Tibial nerve (tissue), 4 donors: ENCODE results near the gene MLYCD. TPM values are rescaled to one million over a fixed set of nuclear protein-coding genes. Genes with fewer than 3 reads are reported as not detected.

ENCODE experiments used
- DNase-seq, 2 donors: peaks; one replicate each; pipeline ENCODE4 v3.0.0-alpha.2; 2019; ENCODE audit warnings: low spot score in 2 of 2
- H3K27ac ChIP-seq, 4 donors: fragments of 200-600 bp; sonication (generic) in 3 of 4; one replicate each; pipeline ENCODE4 v1.5.1; 2017 to 2019; ENCODE audit warnings: mild to moderate bottlenecking in 1 of 4
- H3K27me3 ChIP-seq, 2 donors: fragments of 200-600 bp; sonication (generic) in 1 of 2; one replicate each; pipeline versions ENCODE4 v1.5.1 to v1.6.0; 2017 to 2019
- H3K36me3 ChIP-seq, 3 donors: fragments of 200-600 bp; sonication (generic); one replicate each; pipeline ENCODE4 v1.5.1; 2018 to 2019
- H3K4me1 ChIP-seq, 4 donors: fragments of 200-600 bp; sonication (generic) in 3 of 4; one replicate each; pipeline ENCODE4 v1.5.1; 2017 to 2019
- H3K4me3 ChIP-seq, 4 donors: fragments of 200-600 bp; sonication (generic) in 3 of 4; one replicate each; pipeline ENCODE4 v1.5.1; 2017 to 2019; ENCODE audit warnings: mild to moderate bottlenecking in 1 of 4, moderate library complexity in 1 of 4
- H3K9me3 ChIP-seq, 4 donors: fragments of 200-600 bp; sonication (generic) in 3 of 4; one replicate each; pipeline ENCODE4 v1.5.1; 2017 to 2019
- CTCF ChIP-seq, 5 experiments: fragments of 200-600 bp in 3 of 5; fragments of 450-650 bp in 2 of 5; sonication (generic) in 3 of 5; IDR thresholded peaks; one replicate each; pipeline ENCODE4 v1.5.1; 2016 to 2019; ENCODE audit warnings: antibody characterized with exemption in 5 of 5, mild to moderate bottlenecking in 3 of 5, moderate library complexity in 2 of 5
- EP300 ChIP-seq, 2 donors: sonication (generic); formaldehyde crosslinking; IDR thresholded peaks; one replicate each; pipeline ENCODE4 v1.6.1; 2017; ENCODE audit warnings: antibody characterized with exemption in 2 of 2, mild to moderate bottlenecking in 1 of 2
- POLR2A ChIP-seq, 2 donors: fragments of 450-650 bp; IDR thresholded peaks; one replicate each; pipeline ENCODE4 v1.6.1; 2017; ENCODE audit warnings: antibody characterized with exemption in 2 of 2, mild to moderate bottlenecking in 2 of 2, moderate library complexity in 2 of 2
- WGBS, 2 donors: methylation state at CpG; one replicate each; pipeline ENCODE4 v1.1.5; 2018; 5-methylcytosine and 5-hydroxymethylcytosine counted together
- total RNA-seq, 4 donors: library from RNA; depleted of rRNA; stranded (reverse); fragments of >200 nt; gene quantifications; one replicate each; pipeline ENCODE4 v1.1.0, GENCODE V29; 2016

Gene MLYCD
- total RNA-seq, 4 donors from 2014 or later, result 19.0 to 26.7 (median 23.0) TPM

GRCh38 chr16:83964684-83965443 lies 65.9 kb downstream of the MLYCD start:
- TF ChIP-seq CTCF (IDR thresholded peaks at IDR 0.05) (no peak), EP300 (IDR thresholded peaks at IDR 0.05) (no peak), POLR2A (IDR thresholded peaks at IDR 0.05) (no peak)
- Histone ChIP-seq H3K27ac (no peak overlapping the region), H3K36me3 (peaks cover 0 to 68% (median 0%) of the 10 kb centered on the region in 3 donors), H3K27me3 (peaks cover 0 to 11% of the 10 kb centered on the region in 2 donors), H3K9me3 (no peaks in the 10 kb centered on the region), H3K4me3 (no peak overlapping the region), H3K4me1 (peaks cover 0 to 11% (median 0%) of the 10 kb centered on the region in 4 donors)
- DNase-seq, result no peak
- 91 to 92% methylated on average over 13 of the region's 26 CpGs for WGBS, 2 donors

GRCh38 chr16:83965444-83966152 lies 66.7 kb downstream of the MLYCD start:
- Histone ChIP-seq H3K27me3 (peaks cover 0 to 17% of the 10 kb centered on the region in 2 donors), H3K4me1 (peaks cover 0 to 11% (median 0%) of the 10 kb centered on the region in 4 donors), H3K9me3 (no peaks in the 10 kb centered on the region), H3K27ac (no peak overlapping the region), H3K36me3 (peaks cover 0 to 60% (median 0%) of the 10 kb centered on the region in 3 donors), H3K4me3 (no peak overlapping the region)
- TF ChIP-seq EP300 (IDR thresholded peaks at IDR 0.05) (no peak), CTCF (IDR thresholded peaks at IDR 0.05) (no peak), POLR2A (IDR thresholded peaks at IDR 0.05) (no peak)
- WGBS, 2 donors, result 90 to 95% methylated on average over 27 to 29 of the region's 36 CpGs
- DNase-seq, result no peak

- Histone ChIP-seq H3K36me3 (peaks cover 0 to 54% (median 0%) of the 10 kb centered on the region in 3 donors), H3K4me3 (no peak overlapping the region), H3K9me3 (no peaks in the 10 kb centered on the region), H3K27ac (no peak overlapping the region), H3K27me3 (peaks cover 0 to 17% of the 10 kb centered on the region in 2 donors), H3K4me1 (peaks cover 0 to 11% (median 0%) of the 10 kb centered on the region in 4 donors)
- DNase-seq, result no peak
- TF ChIP-seq EP300 (IDR thresholded peaks at IDR 0.05) (no peak), CTCF (IDR thresholded peaks at IDR 0.05) (no peak), POLR2A (IDR thresholded peaks at IDR 0.05) (no peak)
- WGBS, 2 donors, result 77 to 85% methylated on average over 11 of the region's 13 CpGs
Measured at GRCh38 chr16:83966153-83966696, 67.3 kb downstream of the MLYCD start.

GRCh38 chr16:83967091-83967490 lies 68.2 kb downstream of the MLYCD start:
- Histone ChIP-seq H3K36me3 (peaks cover 0 to 45% (median 0%) of the 10 kb centered on the region in 3 donors), H3K27ac (no peak overlapping the region), H3K9me3 (no peaks in the 10 kb centered on the region), H3K4me1 (peaks cover 0 to 11% (median 0%) of the 10 kb centered on the region in 4 donors), H3K27me3 (peaks cover 0 to 17% of the 10 kb centered on the region in 2 donors), H3K4me3 (no peak overlapping the region)
- no peak for DNase-seq
- TF ChIP-seq EP300 (IDR thresholded peaks at IDR 0.05) (no peak), POLR2A (IDR thresholded peaks at IDR 0.05) (no peak), CTCF (IDR thresholded peaks at IDR 0.05) (no peak)
- WGBS, 2 donors, result 76 to 94% methylated on average over 2 of the region's 2 CpGs
